Measurements from ENCODE around the gene MYO18A. TPM values are rescaled to one million over a fixed set of nuclear protein-coding genes. Genes with fewer than 3 reads are reported as not detected.

Gene MYO18A
- total RNA-seq, 1 donor from 2014 or later = 79.9 TPM

- DNase-seq (ENCODE audit: low spot score) = no peak
- no peaks in the 10 kb centered on the region for H3K9me3 Mint-ChIP-seq (ENCODE audit: unreplicated experiment)
- no peak for TF ChIP-seq CTCF (IDR thresholded peaks at IDR 0.05; ENCODE audit: unreplicated experiment)
- H3K27ac Mint-ChIP-seq (ENCODE audit: unreplicated experiment) = no peak overlapping the region
- peaks cover 4% of the 10 kb centered on the region for H3K4me1 Mint-ChIP-seq (ENCODE audit: unreplicated experiment)
- peaks cover 9% of the 10 kb centered on the region for H3K27me3 Mint-ChIP-seq (ENCODE audit: unreplicated experiment)
- no peak overlapping the region for H3K4me3 Mint-ChIP-seq (ENCODE audit: unreplicated experiment)
- H3K36me3 Mint-ChIP-seq (ENCODE audit: low read depth, unreplicated experiment) = no peaks in the 10 kb centered on the region
Measured at GRCh38 chr17:29126268-29126930, 53.8 kb downstream of the MYO18A start.

- no peak overlapping the region for H3K4me3 Mint-ChIP-seq (ENCODE audit: unreplicated experiment)
- no peaks in the 10 kb centered on the region for H3K36me3 Mint-ChIP-seq (ENCODE audit: low read depth, unreplicated experiment)
- TF ChIP-seq CTCF (IDR thresholded peaks at IDR 0.05; ENCODE audit: unreplicated experiment) = no peak
- no peaks in the 10 kb centered on the region for H3K4me1 Mint-ChIP-seq (ENCODE audit: unreplicated experiment)
- peaks cover 9% of the 10 kb centered on the region for H3K27me3 Mint-ChIP-seq (ENCODE audit: unreplicated experiment)
- no peak overlapping the region for H3K27ac Mint-ChIP-seq (ENCODE audit: unreplicated experiment)
- no peak for DNase-seq (ENCODE audit: low spot score)
- H3K9me3 Mint-ChIP-seq (ENCODE audit: unreplicated experiment) = no peaks in the 10 kb centered on the region
Measured at GRCh38 chr17:29125651-29126050, 54.5 kb downstream of the MYO18A start.

- Mint-ChIP-seq H3K27me3 (ENCODE audit: unreplicated experiment) (peaks cover 9% of the 10 kb centered on the region), H3K4me1 (ENCODE audit: unreplicated experiment) (no peaks in the 10 kb centered on the region), H3K9me3 (ENCODE audit: unreplicated experiment) (no peaks in the 10 kb centered on the region), H3K4me3 (ENCODE audit: unreplicated experiment) (peak overlapping the region; percentile 37), H3K27ac (ENCODE audit: unreplicated experiment) (no peak overlapping the region), H3K36me3 (ENCODE audit: low read depth, unreplicated experiment) (no peaks in the 10 kb centered on the region)
- TF ChIP-seq CTCF (IDR thresholded peaks at IDR 0.05; ENCODE audit: unreplicated experiment) = no peak
- no peak for DNase-seq (ENCODE audit: low spot score)
Measured at GRCh38 chr17:29124925-29125273, 55.3 kb downstream of the MYO18A start.

GRCh38 chr17:29124135-29124924, 55.9 kb downstream of the MYO18A start:
- no peak overlapping the region for H3K27ac Mint-ChIP-seq (ENCODE audit: unreplicated experiment)

More at GRCh38 chr17:29124135-29124924, 55.9 kb downstream of the MYO18A start:
- peak; percentile 60 for DNase-seq (ENCODE audit: low spot score)
- Mint-ChIP-seq H3K4me3 (ENCODE audit: unreplicated experiment) (no peak overlapping the region), H3K4me1 (ENCODE audit: unreplicated experiment) (no peaks in the 10 kb centered on the region), H3K27me3 (ENCODE audit: unreplicated experiment) (peaks cover 9% of the 10 kb centered on the region), H3K9me3 (ENCODE audit: unreplicated experiment) (no peaks in the 10 kb centered on the region), H3K36me3 (ENCODE audit: low read depth, unreplicated experiment) (peaks cover under 1% of the 10 kb centered on the region)
- TF ChIP-seq CTCF (IDR thresholded peaks at IDR 0.05; ENCODE audit: unreplicated experiment) = peak; percentile 58
